ENCODE measurements around the gene ATP8A2. TPM values are rescaled to one million over a fixed set of nuclear protein-coding genes. Genes with fewer than 3 reads are reported as not detected.

Gene ATP8A2
- total RNA-seq, 5 donors from 2014 or later (not counting 1 experiment from before 2014, with no cell fraction given), result 0.39 to 0.85 (median 0.73) TPM

- POLR2A ChIA-PET, result no interaction called here
Observed at GRCh38 chr13:25869941-25870340, 498.2 kb downstream of the ATP8A2 start.

GRCh38 chr13:25871389-25872125 lies 499.8 kb downstream of the ATP8A2 start:
- ATAC-seq (replicated peaks in 1 of 4) (no peak), DNase-seq (no peak)
- Mint-ChIP-seq H3K36me3 (no peaks in the 10 kb centered on the region), H3K4me3 (no peak overlapping the region), H3K27me3 (no peaks in the 10 kb centered on the region), H3K9me3 (peaks cover 0 to 10% (median 4%) of the 10 kb centered on the region in 3 donors), H3K4me1 (peaks cover 59 to 69% (median 67%) of the 10 kb centered on the region in 3 donors), H3K27ac (peak overlapping the region; percentile 48 to 78)
- H3K27me3 ChIP-seq (replicated peaks in 1 of 2; ENCODE audit: control insufficient read depth in 2 of 2, extremely low read depth in 1 of 2, insufficient read depth in 2 of 2, low read length in 1 of 2), result peaks cover 0 to 6% of the 10 kb centered on the region in 2 experiments
- 82% methylated on average over 6 of the region's 11 CpGs for WGBS (ENCODE audit: insufficient coverage)
- H3K4me3 ChIP-seq (ENCODE audit: control insufficient read depth in 1 of 2, extremely low read depth in 1 of 2, low read length in 1 of 2), result no peak overlapping the region
- peaks cover 33 to 46% of the 10 kb centered on the region in 2 experiments for H3K4me1 ChIP-seq (ENCODE audit: control insufficient read depth in 1 of 2, extremely low read depth in 1 of 2, insufficient read depth in 2 of 2, low read length in 2 of 2)
- H3K9me3 ChIP-seq, result no peaks in the 10 kb centered on the region
- H3K36me3 ChIP-seq (ENCODE audit: control insufficient read depth in 2 of 2, extremely low read depth in 1 of 2, insufficient read depth in 1 of 2, low read length in 1 of 2), result no peaks in the 10 kb centered on the region
- ChIA-PET CTCF (no interaction called here), POLR2A (no interaction called here)
- H3K27ac ChIP-seq (ENCODE audit: low read length), result no peak overlapping the region

More at GRCh38 chr13:25869941-25870340, 498.2 kb downstream of the ATP8A2 start:
- DNase-seq, result no peak
- H3K4me1 ChIP-seq (ENCODE audit: control insufficient read depth in 1 of 2, extremely low read depth in 1 of 2, insufficient read depth in 2 of 2, low read length in 2 of 2), result peaks cover 24 to 36% of the 10 kb centered on the region in 2 experiments
- ATAC-seq (replicated peaks in 1 of 4), result no peak
- CTCF ChIA-PET, result no interaction called here
- H3K27me3 Mint-ChIP-seq, result no peaks in the 10 kb centered on the region
- H3K9me3 ChIP-seq, result no peaks in the 10 kb centered on the region
- no peak overlapping the region for H3K4me3 Mint-ChIP-seq
- H3K27me3 ChIP-seq (replicated peaks in 1 of 2; ENCODE audit: control insufficient read depth in 2 of 2, extremely low read depth in 1 of 2, insufficient read depth in 2 of 2, low read length in 1 of 2), result peaks cover 0 to 6% of the 10 kb centered on the region in 2 experiments
- H3K36me3 Mint-ChIP-seq, result no peaks in the 10 kb centered on the region
- no peak overlapping the region for H3K4me3 ChIP-seq (ENCODE audit: control insufficient read depth in 1 of 2, extremely low read depth in 1 of 2, low read length in 1 of 2)
- 96% methylated on average over 10 of the region's 12 CpGs for WGBS (ENCODE audit: insufficient coverage)
- H3K27ac Mint-ChIP-seq, result no peak overlapping the region
- peaks cover 46 to 53% (median 52%) of the 10 kb centered on the region in 3 donors for H3K4me1 Mint-ChIP-seq
- no peaks in the 10 kb centered on the region for H3K36me3 ChIP-seq (ENCODE audit: control insufficient read depth in 2 of 2, extremely low read depth in 1 of 2, insufficient read depth in 1 of 2, low read length in 1 of 2)
- H3K9me3 Mint-ChIP-seq, result peaks cover 0 to 5% (median 4%) of the 10 kb centered on the region in 3 donors
- H3K27ac ChIP-seq (ENCODE audit: low read length), result no peak overlapping the region

GRCh38 chr13:25872481-25873241 lies 500.9 kb downstream of the ATP8A2 start:
- H3K4me3 Mint-ChIP-seq, result peak overlapping the region in 1 of 3 donors; percentile 69
- H3K36me3 ChIP-seq (ENCODE audit: control insufficient read depth in 2 of 2, extremely low read depth in 1 of 2, insufficient read depth in 1 of 2, low read length in 1 of 2), result no peaks in the 10 kb centered on the region

GRCh38 chr13:25873242-25873612 lies 501.5 kb downstream of the ATP8A2 start:
- WGBS (ENCODE audit: insufficient coverage), result no CpG with 5 or more reads among the region's 2 CpGs
- no peaks in the 10 kb centered on the region for H3K27me3 Mint-ChIP-seq
- H3K4me3 Mint-ChIP-seq, result peak overlapping the region in 1 of 3 donors; percentile 69
- CTCF ChIA-PET, result no interaction called here
- no peaks in the 10 kb centered on the region for H3K36me3 Mint-ChIP-seq
- H3K9me3 Mint-ChIP-seq, result peaks cover 0 to 10% (median 4%) of the 10 kb centered on the region in 3 donors
- Histone ChIP-seq H3K27ac (ENCODE audit: low read length) (no peak overlapping the region), H3K27me3 (replicated peaks in 1 of 2; ENCODE audit: control insufficient read depth in 2 of 2, extremely low read depth in 1 of 2, insufficient read depth in 2 of 2, low read length in 1 of 2) (no peaks in the 10 kb centered on the region), H3K9me3 (no peaks in the 10 kb centered on the region), H3K4me3 (ENCODE audit: control insufficient read depth in 1 of 2, extremely low read depth in 1 of 2, low read length in 1 of 2) (no peak overlapping the region), H3K36me3 (ENCODE audit: control insufficient read depth in 2 of 2, extremely low read depth in 1 of 2, insufficient read depth in 1 of 2, low read length in 1 of 2) (no peaks in the 10 kb centered on the region), H3K4me1 (ENCODE audit: control insufficient read depth in 1 of 2, extremely low read depth in 1 of 2, insufficient read depth in 2 of 2, low read length in 2 of 2) (peaks cover 31 to 42% of the 10 kb centered on the region in 2 experiments)
- peaks cover 70 to 82% (median 76%) of the 10 kb centered on the region in 3 donors for H3K4me1 Mint-ChIP-seq
- ATAC-seq (replicated peaks in 1 of 4) (no peak), DNase-seq (no peak)
- peak overlapping the region; percentile 30 to 53 for H3K27ac Mint-ChIP-seq
- POLR2A ChIA-PET, result no interaction called here

More at GRCh38 chr13:25872481-25873241, 500.9 kb downstream of the ATP8A2 start:
- peaks cover 0 to 3% of the 10 kb centered on the region in 2 experiments for H3K27me3 ChIP-seq (replicated peaks in 1 of 2; ENCODE audit: control insufficient read depth in 2 of 2, extremely low read depth in 1 of 2, insufficient read depth in 2 of 2, low read length in 1 of 2)
- H3K4me1 Mint-ChIP-seq, result peaks cover 67 to 77% (median 74%) of the 10 kb centered on the region in 3 donors
- 44% methylated on average over 2 of the region's 7 CpGs for WGBS (ENCODE audit: insufficient coverage)
- DNase-seq, result no peak
- ChIA-PET POLR2A (interaction anchor here in 1 of 2 donors (0.6 kb wide), 2 partner anchors 97 to 420 kb away, joined by 3 read pairs; no protein-coding TSS in a partner anchor), CTCF (interaction anchor here in 1 of 2 donors (0.7 kb wide), 1 partner anchor 38 kb away, joined by 5 read pairs; no protein-coding TSS in a partner anchor)
- no peaks in the 10 kb centered on the region for H3K27me3 Mint-ChIP-seq
- H3K27ac ChIP-seq (ENCODE audit: low read length), result no peak overlapping the region
- no peaks in the 10 kb centered on the region for H3K36me3 Mint-ChIP-seq
- H3K9me3 Mint-ChIP-seq, result peaks cover 0 to 10% (median 4%) of the 10 kb centered on the region in 3 donors
- H3K27ac Mint-ChIP-seq, result peak overlapping the region; percentile 30 to 34
- no peak overlapping the region for H3K4me3 ChIP-seq (ENCODE audit: control insufficient read depth in 1 of 2, extremely low read depth in 1 of 2, low read length in 1 of 2)
- H3K9me3 ChIP-seq, result no peaks in the 10 kb centered on the region
- H3K4me1 ChIP-seq (ENCODE audit: control insufficient read depth in 1 of 2, extremely low read depth in 1 of 2, insufficient read depth in 2 of 2, low read length in 2 of 2), result peaks cover 31 to 45% of the 10 kb centered on the region in 2 experiments
- ATAC-seq (replicated peaks in 1 of 4), result no peak

- peak overlapping the region in 1 of 2 donors; percentile 0 for H3K4me3 ChIP-seq (ENCODE audit: control insufficient read depth in 1 of 2, extremely low read depth in 1 of 2, low read length in 1 of 2)
- WGBS (ENCODE audit: insufficient coverage), result 38% methylated on average over 5 of the region's 11 CpGs
- H3K27me3 ChIP-seq (replicated peaks in 1 of 2; ENCODE audit: control insufficient read depth in 2 of 2, extremely low read depth in 1 of 2, insufficient read depth in 2 of 2, low read length in 1 of 2), result no peaks in the 10 kb centered on the region
- peaks cover 0 to 10% (median 4%) of the 10 kb centered on the region in 3 donors for H3K9me3 Mint-ChIP-seq
- ChIA-PET POLR2A (no interaction called here), CTCF (no interaction called here)
- peak overlapping the region; percentile 66 for H3K27ac ChIP-seq (ENCODE audit: low read length)
- H3K4me1 Mint-ChIP-seq, result peaks cover 72 to 86% (median 79%) of the 10 kb centered on the region in 3 donors
- H3K36me3 ChIP-seq (ENCODE audit: control insufficient read depth in 2 of 2, extremely low read depth in 1 of 2, insufficient read depth in 1 of 2, low read length in 1 of 2), result no peaks in the 10 kb centered on the region
- DNase-seq (no peak), ATAC-seq (replicated peaks in 1 of 4) (no peak)
- H3K4me3 Mint-ChIP-seq, result peak overlapping the region in 1 of 3 donors; percentile 69
- no peaks in the 10 kb centered on the region for H3K9me3 ChIP-seq
- no peaks in the 10 kb centered on the region for H3K27me3 Mint-ChIP-seq
- peak overlapping the region; percentile 68 to 87 for H3K27ac Mint-ChIP-seq
- no peaks in the 10 kb centered on the region for H3K36me3 Mint-ChIP-seq
- peaks cover 31 to 41% of the 10 kb centered on the region in 2 experiments for H3K4me1 ChIP-seq (ENCODE audit: control insufficient read depth in 1 of 2, extremely low read depth in 1 of 2, insufficient read depth in 2 of 2, low read length in 2 of 2)
Observed at GRCh38 chr13:25874064-25874737, 502.4 kb downstream of the ATP8A2 start.

GRCh38 chr13:25874907-25875306 lies 503.1 kb downstream of the ATP8A2 start:
- Mint-ChIP-seq H3K4me3 (peak overlapping the region; percentile 25 to 69 (median 28)), H3K36me3 (no peaks in the 10 kb centered on the region), H3K9me3 (peaks cover 0 to 10% (median 4%) of the 10 kb centered on the region in 3 donors), H3K27ac (peak overlapping the region; percentile 68 to 87), H3K4me1 (peaks cover 73 to 86% (median 79%) of the 10 kb centered on the region in 3 donors), H3K27me3 (no peaks in the 10 kb centered on the region)
- Histone ChIP-seq H3K36me3 (ENCODE audit: control insufficient read depth in 2 of 2, extremely low read depth in 1 of 2, insufficient read depth in 1 of 2, low read length in 1 of 2) (no peaks in the 10 kb centered on the region), H3K27me3 (replicated peaks in 1 of 2; ENCODE audit: control insufficient read depth in 2 of 2, extremely low read depth in 1 of 2, insufficient read depth in 2 of 2, low read length in 1 of 2) (no peaks in the 10 kb centered on the region), H3K4me1 (ENCODE audit: control insufficient read depth in 1 of 2, extremely low read depth in 1 of 2, insufficient read depth in 2 of 2, low read length in 2 of 2) (peaks cover 31 to 41% of the 10 kb centered on the region in 2 experiments), H3K27ac (ENCODE audit: low read length) (peak overlapping the region; percentile 66), H3K4me3 (ENCODE audit: control insufficient read depth in 1 of 2, extremely low read depth in 1 of 2, low read length in 1 of 2) (no peak overlapping the region), H3K9me3 (no peaks in the 10 kb centered on the region)
- peak; percentile 41 to 82 (median 73) for DNase-seq
- ChIA-PET POLR2A (no interaction called here), CTCF (no interaction called here)
- ATAC-seq (replicated peaks in 1 of 4), result peak; percentile 80 to 93 (median 92)
- WGBS (ENCODE audit: insufficient coverage), result 8% methylated on average over 3 of the region's 6 CpGs
